Right lobe of liver (tissue), 4 donors: ENCODE results near the gene TCAP.

ENCODE experiments used
- POLR2A ChIP-seq: fragments of 450-650 bp; IDR thresholded peaks from one replicate; pipeline ENCODE4 v1.6.1; 2017; ENCODE audit warnings: antibody characterized with exemption, mild to moderate bottlenecking
- TF ChIP-seq, protein P1 (sequence below), 4 donors: fragments of 200-600 bp in 3 of 4; fragments of 450-650 bp in 1 of 4; IDR thresholded peaks; one replicate each; pipeline versions ENCODE4 v1.5.1 to v1.8.0; 2016 to 2022; ENCODE audit warnings: antibody characterized with exemption in 4 of 4, mild to moderate bottlenecking in 2 of 4
- donor health status: DM: no; HTN: no; CAD: no.
- donor health status: DM: no; HTN: no; CAD: no.
- donor health status: DM: no; HTN: yes; CAD: no.

GRCh38 chr17:39687101-39687545 lies 22.0 kb downstream of the TCAP start:
- TF ChIP-seq, protein P1, sequence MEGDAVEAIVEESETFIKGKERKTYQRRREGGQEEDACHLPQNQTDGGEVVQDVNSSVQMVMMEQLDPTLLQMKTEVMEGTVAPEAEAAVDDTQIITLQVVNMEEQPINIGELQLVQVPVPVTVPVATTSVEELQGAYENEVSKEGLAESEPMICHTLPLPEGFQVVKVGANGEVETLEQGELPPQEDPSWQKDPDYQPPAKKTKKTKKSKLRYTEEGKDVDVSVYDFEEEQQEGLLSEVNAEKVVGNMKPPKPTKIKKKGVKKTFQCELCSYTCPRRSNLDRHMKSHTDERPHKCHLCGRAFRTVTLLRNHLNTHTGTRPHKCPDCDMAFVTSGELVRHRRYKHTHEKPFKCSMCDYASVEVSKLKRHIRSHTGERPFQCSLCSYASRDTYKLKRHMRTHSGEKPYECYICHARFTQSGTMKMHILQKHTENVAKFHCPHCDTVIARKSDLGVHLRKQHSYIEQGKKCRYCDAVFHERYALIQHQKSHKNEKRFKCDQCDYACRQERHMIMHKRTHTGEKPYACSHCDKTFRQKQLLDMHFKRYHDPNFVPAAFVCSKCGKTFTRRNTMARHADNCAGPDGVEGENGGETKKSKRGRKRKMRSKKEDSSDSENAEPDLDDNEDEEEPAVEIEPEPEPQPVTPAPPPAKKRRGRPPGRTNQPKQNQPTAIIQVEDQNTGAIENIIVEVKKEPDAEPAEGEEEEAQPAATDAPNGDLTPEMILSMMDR (IDR thresholded peaks at IDR 0.05) = no peak
- no peak for TF ChIP-seq POLR2A
